ENCODE measurements around the gene XYLT1.

- TF ChIP-seq CTCF (IDR thresholded peaks at IDR 0.05; ENCODE audit: low read depth, low read length, poor library complexity, severe bottlenecking) (no peak), EZH2phosphoT487 (IDR thresholded peaks at IDR 0.05; ENCODE audit: borderline replicate concordance, low read length) (no peak)
Observed at GRCh38 chr16:17370223-17370707, 100.5 kb downstream of the XYLT1 start.

All from DOHH2 (cell line).